HepG2 (cell line): ENCODE data around the gene PPIL6. TPM values are rescaled to one million over a fixed set of nuclear protein-coding genes. Genes with fewer than 3 reads are reported as not detected.

Experiments used
- ATAC-seq: fragments of 200-7000 bp; cut with Tn5 transposase; 3 replicates; pipeline ENCODE4 v1.9.1; 2020; ENCODE audit warnings: mild to moderate bottlenecking, moderate library complexity
- BruUV-seq: library from RNA; stranded (reverse); fragments of 400-500 nt; replicated peaks from 2 replicates; lab custom pipeline; 2021; lab: Mats Ljungman, UMichigan
- CTCF ChIA-PET: fragments of 300-600 bp; formaldehyde crosslinking; extraction: SDS; loops from one replicate; lab custom pipeline; 2021; ENCODE audit warnings: low total read pairs, inconsistent platforms, low intra/inter-chr PET ratio; lab: Yijun Ruan, JAX
- POLR2A ChIA-PET: fragments of 350-600 bp; sonication (Branson Sonifier 250); formaldehyde crosslinking; loops from one replicate; lab custom pipeline; 2020; ENCODE audit warnings: antibody characterized with exemption, inconsistent platforms; lab: Yijun Ruan, JAX
- DNase-seq: peaks from one replicate; pipeline ENCODE4 v3.0.0-alpha.2; 2015; ENCODE audit warnings: low spot score
- FAIRE-seq: peaks from 3 replicates; lab custom pipeline; 2011; peaks lifted over from hg19 to GRCh38; lab: Jason Lieb, UNC
- H2AFZ ChIP-seq: one replicate; pipeline ENCODE4 v1.6.1; 2011; ENCODE audit warnings: low read length, inconsistent platforms
- H3K27ac ChIP-seq: fragments of 300-600 bp; 3 replicates; pipeline ENCODE4 v1.8.0; 2011; ENCODE audit warnings: mixed run types, mild to moderate bottlenecking, mixed read lengths, low read length, inconsistent platforms; ENCODE audit not compliant: insufficient read depth; ENCODE audit errors: extremely low read length
- H3K27me3 ChIP-seq, 2 experiments: fragments of 200-600 bp in 1 of 2; 2 replicates in 1 of 2; 3 replicates in 1 of 2; pipeline versions ENCODE4 v1.6.0 to v1.8.0; 2011; ENCODE audit warnings: low read length in 2 of 2, mild to moderate bottlenecking in 2 of 2, moderate library complexity in 2 of 2, inconsistent platforms in 1 of 2; ENCODE audit not compliant: insufficient read depth in 2 of 2, control insufficient read depth in 1 of 2
- H3K36me3 ChIP-seq, 2 experiments: fragments of 200-600 bp in 1 of 2; replicated peaks in 1 of 2; 2 replicates in 1 of 2; 3 replicates in 1 of 2; pipeline versions ENCODE4 v1.5.1 to v1.8.0; 2011; ENCODE audit warnings: low read length in 2 of 2, inconsistent platforms in 1 of 2; ENCODE audit not compliant: insufficient read depth in 2 of 2, control insufficient read depth in 1 of 2
- H3K4me1 ChIP-seq: 2 replicates; pipeline ENCODE4 v1.5.1; 2012; ENCODE audit warnings: low read length, inconsistent platforms; ENCODE audit not compliant: insufficient read depth
- H3K4me2 ChIP-seq: 2 replicates; pipeline ENCODE4 v1.6.0; 2011; ENCODE audit warnings: low read depth, low read length, inconsistent platforms
- H3K4me3 ChIP-seq, 3 experiments: fragments of 200-600 bp in 1 of 3; sonication (generic), shearing (Covaris generic) in 1 of 3; replicated peaks in 1 of 3; 2 replicates each; pipeline ENCODE4 v1.5.1; 2011 to 2016; ENCODE audit warnings: low read length in 3 of 3, inconsistent platforms in 2 of 3, low read depth in 2 of 3, mild to moderate bottlenecking in 2 of 3, control low read depth in 1 of 3, mixed read lengths in 1 of 3; ENCODE audit not compliant: insufficient read depth in 1 of 3
- H3K79me2 ChIP-seq: one replicate; pipeline ENCODE4 v1.6.1; 2011; ENCODE audit warnings: low read length, inconsistent platforms; ENCODE audit not compliant: insufficient read depth
- H3K9ac ChIP-seq: 2 replicates; pipeline ENCODE4 v1.6.0; 2011; ENCODE audit warnings: mild to moderate bottlenecking, low read depth, low read length, inconsistent platforms; ENCODE audit not compliant: insufficient read depth
- H3K9me3 ChIP-seq: 2 replicates; pipeline ENCODE4 v1.5.1; 2012; ENCODE audit warnings: mild to moderate bottlenecking, low read length
- H4K20me1 ChIP-seq: 2 replicates; pipeline ENCODE4 v1.6.0; 2011; ENCODE audit warnings: inconsistent platforms, mild to moderate bottlenecking, low read length, moderate library complexity; ENCODE audit not compliant: insufficient read depth
- BHLHE40 ChIP-seq: IDR thresholded peaks from 2 replicates; pipeline ENCODE4 v1.6.1; 2011; ENCODE audit warnings: low read length, improper control_type of control experiment
- FOSL1 ChIP-seq: sonication (generic); formaldehyde crosslinking; IDR thresholded peaks from 2 replicates; pipeline ENCODE4 v1.9.0; 2021; ENCODE audit warnings: missing genetic modification reagents, borderline replicate concordance
- MXD3 ChIP-seq: IDR thresholded peaks from 2 replicates; pipeline ENCODE4 v1.6.1; 2016; ENCODE audit warnings: mild to moderate bottlenecking, missing biosample characterization, missing genetic modification reagents
- PTBP1 ChIP-seq: fragments of 200-400 bp; formaldehyde crosslinking; IDR thresholded peaks from 2 replicates; pipeline ENCODE4 v1.6.1; 2018; ENCODE audit warnings: low read length, low read depth; ENCODE audit not compliant: poor library complexity, severe bottlenecking
- SALL1 ChIP-seq: sonication (generic); formaldehyde crosslinking; IDR thresholded peaks from 2 replicates; pipeline ENCODE4 v1.8.0; 2022; ENCODE audit warnings: mild to moderate bottlenecking, missing genetic modification reagents
- SMARCC2 ChIP-seq: fragments of 450-650 bp; IDR thresholded peaks from 2 replicates; pipeline ENCODE4 v1.6.1; 2017; ENCODE audit warnings: antibody characterized with exemption, mild to moderate bottlenecking
- TOE1 ChIP-seq: sonication (generic); formaldehyde crosslinking; IDR thresholded peaks from 2 replicates; pipeline ENCODE4 v1.4.0; 2020; ENCODE audit warnings: mild to moderate bottlenecking, missing genetic modification reagents
- TSC22D2 ChIP-seq: sonication (generic); formaldehyde crosslinking; IDR thresholded peaks from 2 replicates; pipeline ENCODE4 v1.5.1; 2020; ENCODE audit warnings: missing genetic modification reagents, mild to moderate bottlenecking, borderline replicate concordance
- ZNF230 ChIP-seq: sonication (generic); formaldehyde crosslinking; IDR thresholded peaks from 2 replicates; pipeline ENCODE4 v1.4.0; 2020; ENCODE audit warnings: mild to moderate bottlenecking, missing genetic modification reagents
- ZNF282 ChIP-seq: fragments of 450-650 bp; IDR thresholded peaks from 2 replicates; pipeline ENCODE4 v1.6.1; 2018; ENCODE audit not compliant: partially characterized antibody
- ZNF572 ChIP-seq: sonication (generic); formaldehyde crosslinking; IDR thresholded peaks from 2 replicates; pipeline ENCODE4 v1.5.1; 2020; ENCODE audit warnings: mild to moderate bottlenecking, missing genetic modification reagents
- WGBS: methylation state at CpG from one replicate; pipeline ENCODE4 v1.1.6; 2017; ENCODE audit warnings: low lambda C conversion rate; 5-methylcytosine and 5-hydroxymethylcytosine counted together
- in situ Hi-C: cut with HindIII; loops from 2 replicates; pipeline ENCODE4 v1.10.0; 2017; ENCODE audit warnings: low pct_unique_long_range_greater_than_20kb; ENCODE audit not compliant: extremely low pct_ligation_motif_present
- intact Hi-C: fragments of 100-400 bp; cut with micrococcal nuclease; formaldehyde crosslinking; loops from one replicate; pipeline ENCODE4 v1.10.0; 2022; ENCODE audit not compliant: unreplicated experiment
- polyA plus RNA-seq, 8 experiments: library from polyadenylated mRNA; depleted of rRNA in 3 of 8; stranded (reverse) in 7 of 8; unstranded in 1 of 8; fragments of >200 nt; fragmentation: Illumina TruSeq in 4 of 8; extraction: Trizol in 4 of 8; gene quantifications; 2 replicates each; pipeline versions ENCODE4 v1.2.1 to v1.2.3, GENCODE V29; 2011 to 2016; ENCODE audit warnings: low read depth in 4 of 8, missing spikeins in 1 of 8, mixed read lengths in 1 of 8; ENCODE audit not compliant: insufficient read depth in 1 of 8
- total RNA-seq, 5 experiments: library from RNA; depleted of rRNA; stranded (reverse); fragments of >200 nt; fragmentation: Illumina TruSeq; extraction: Trizol; gene quantifications; 2 replicates each; pipeline ENCODE4 v1.2.3, GENCODE V29; 2016; ENCODE audit warnings: low read depth in 1 of 5
- TF ChIP-seq, protein P1 (sequence below): sonication (generic); formaldehyde crosslinking; IDR thresholded peaks from 2 replicates; pipeline ENCODE4 v1.8.1; 2022; ENCODE audit warnings: mild to moderate bottlenecking, missing genetic modification reagents

PPIL6 gene
- total and polyA plus RNA-seq, 2 of the 13 experiments (the other 11 are each of a cell fraction or from before 2014, with no cell fraction given) = 0.22 to 0.46 TPM

DNA sequence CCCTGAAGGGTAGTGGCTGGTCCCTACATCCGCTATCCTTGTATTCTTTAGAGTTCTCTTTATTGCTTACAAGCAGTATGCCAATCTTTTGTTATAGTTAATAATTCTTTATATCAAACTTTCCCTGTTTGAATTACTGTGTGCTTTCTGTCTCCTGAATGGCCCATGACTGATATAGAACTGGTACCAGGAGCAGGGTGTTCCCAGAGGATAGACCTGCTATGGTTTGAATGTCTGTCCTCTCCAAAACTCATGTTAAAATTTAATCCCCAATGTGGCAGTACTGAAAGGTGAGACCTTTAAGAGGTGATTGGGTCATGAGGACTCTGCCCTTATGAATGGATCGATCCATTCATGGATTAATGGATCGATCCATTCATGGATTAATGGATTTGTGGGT lies 84.2 kb downstream of the PPIL6 start:
- 98% methylated on average over 3 of the region's 3 CpGs for WGBS
- no TSS peak for BruUV-seq
- TF ChIP-seq SMARCC2 = no peak
- TF ChIP-seq ZNF572 = no peak
- TF ChIP-seq FOSL1 (CRISPR knock-in tag) = no peak
- no peak for TF ChIP-seq BHLHE40
- no peak for TF ChIP-seq SALL1 (CRISPR knock-in tag)
- no peak for TF ChIP-seq ZNF230 (CRISPR knock-in tag)
- TF ChIP-seq ZNF282 = no peak
- TF ChIP-seq, protein P1, sequence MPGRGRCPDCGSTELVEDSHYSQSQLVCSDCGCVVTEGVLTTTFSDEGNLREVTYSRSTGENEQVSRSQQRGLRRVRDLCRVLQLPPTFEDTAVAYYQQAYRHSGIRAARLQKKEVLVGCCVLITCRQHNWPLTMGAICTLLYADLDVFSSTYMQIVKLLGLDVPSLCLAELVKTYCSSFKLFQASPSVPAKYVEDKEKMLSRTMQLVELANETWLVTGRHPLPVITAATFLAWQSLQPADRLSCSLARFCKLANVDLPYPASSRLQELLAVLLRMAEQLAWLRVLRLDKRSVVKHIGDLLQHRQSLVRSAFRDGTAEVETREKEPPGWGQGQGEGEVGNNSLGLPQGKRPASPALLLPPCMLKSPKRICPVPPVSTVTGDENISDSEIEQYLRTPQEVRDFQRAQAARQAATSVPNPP (CRISPR knock-in tag) = no peak
- no peak for TF ChIP-seq TOE1 (CRISPR knock-in tag)
- no peak for TF ChIP-seq TSC22D2 (CRISPR knock-in tag)
- no peak for TF ChIP-seq MXD3
- TF ChIP-seq PTBP1 = no peak
- peaks cover 9% of the 10 kb centered on the region for H3K9me3 ChIP-seq
- no peak for FAIRE-seq
- H4K20me1 ChIP-seq = no peaks in the 10 kb centered on the region
- peaks cover 3 to 20% of the 10 kb centered on the region in 2 experiments; a peak in 4 of 5 replicates for H3K36me3 ChIP-seq
- ATAC-seq = no peak
- H3K9ac ChIP-seq = no peak overlapping the region
- no peak overlapping the region for H2AFZ ChIP-seq
- intact Hi-C loops (no loop called here), in situ Hi-C loops (no loop called here)
- H3K4me1 ChIP-seq = no peaks in the 10 kb centered on the region
- POLR2A ChIA-PET = no interaction called here
- CTCF ChIA-PET = no interaction called here
- no peak overlapping the region for H3K4me2 ChIP-seq
- H3K27me3 ChIP-seq = no peaks in the 10 kb centered on the region
- DNase-seq = no peak
- H3K4me3 ChIP-seq = no peak overlapping the region
- no peaks in the 10 kb centered on the region for H3K79me2 ChIP-seq
- H3K27ac ChIP-seq = no peak overlapping the region
